Lung (tissue), 12 donors: ENCODE data around the gene ZFAND3. TPM values are rescaled to one million over a fixed set of nuclear protein-coding genes. Genes with fewer than 3 reads are reported as not detected.

Experiments
- ATAC-seq: fragments of 200-7000 bp; cut with Tn5 transposase; one replicate; pipeline ENCODE4 v1.9.1; 2020; ENCODE audit warnings: moderate number of reproducible peaks; ENCODE audit not compliant: insufficient read depth, low FRiP score
- DNase-seq, 3 donors: peaks; one replicate each; pipeline ENCODE4 v3.0.0-alpha.2; 2013 to 2017
- H3K27ac ChIP-seq, 2 donors: one replicate each; pipeline ENCODE4 v1.5.1; 2013; ENCODE audit warnings: mild to moderate bottlenecking in 2 of 2, moderate library complexity in 2 of 2, control low read depth in 1 of 2, inconsistent platforms in 1 of 2, low read depth in 1 of 2, low read length in 1 of 2
- H3K27me3 ChIP-seq, 3 donors: one replicate each; pipeline ENCODE4 v1.5.1; 2013; ENCODE audit warnings: low read length in 2 of 3; ENCODE audit not compliant: control insufficient read depth in 3 of 3, insufficient read depth in 3 of 3
- H3K36me3 ChIP-seq, 4 donors: one replicate each; pipeline ENCODE4 v1.5.1; 2013; ENCODE audit warnings: low read length in 4 of 4, mild to moderate bottlenecking in 1 of 4, moderate library complexity in 1 of 4; ENCODE audit not compliant: control insufficient read depth in 4 of 4, insufficient read depth in 4 of 4
- H3K4me1 ChIP-seq, 5 donors: one replicate each; pipeline ENCODE4 v1.5.1; 2013; ENCODE audit warnings: low read length in 5 of 5, mild to moderate bottlenecking in 2 of 5, moderate library complexity in 1 of 5; ENCODE audit not compliant: control insufficient read depth in 5 of 5, insufficient read depth in 5 of 5
- H3K4me3 ChIP-seq: one replicate; pipeline ENCODE4 v1.5.1; 2013; ENCODE audit warnings: mild to moderate bottlenecking, control low read depth, moderate library complexity
- H3K9ac ChIP-seq, 2 donors: one replicate each; pipeline ENCODE4 v1.5.1; 2013; ENCODE audit warnings: low read length in 2 of 2, control low read depth in 1 of 2; ENCODE audit not compliant: insufficient read depth in 1 of 2
- H3K9me3 ChIP-seq, 4 donors: one replicate each; pipeline ENCODE4 v1.5.1; 2013; ENCODE audit warnings: low read length in 3 of 4, mild to moderate bottlenecking in 1 of 4, moderate library complexity in 1 of 4; ENCODE audit not compliant: control insufficient read depth in 4 of 4, insufficient read depth in 3 of 4
- CTCF ChIP-seq: IDR thresholded peaks from 2 replicates; pipeline ENCODE4 v1.5.1; 2012; ENCODE audit warnings: mild to moderate bottlenecking; ENCODE audit errors: control extremely low read depth, extremely low read depth
- WGBS, 2 donors: extraction: QIAGEN DNeasy Blood & Tissue Kit; methylation state at CpG; one replicate each; pipeline ENCODE4 v1.1.7; 2013; 5-methylcytosine and 5-hydroxymethylcytosine counted together
- polyA plus RNA-seq, 2 donors: library from polyadenylated mRNA; stranded (reverse); fragments of 200-250 nt; gene quantifications; one replicate each; pipeline ENCODE4 v1.2.1, GENCODE V29; 2013
- total RNA-seq, 2 donors: library from RNA; depleted of rRNA in 1 of 2; stranded (reverse); fragments of >200 nt in 1 of 2; gene quantifications; one replicate each; pipeline ENCODE4 v1.2.1, GENCODE V29; 2014 to 2021
- donor health status: control.
- donor health status: control.
- donor health status: Bipolar disorder and iron deficiency.
- donor health status: healthy.
- donor health status: DM: yes; HTN: yes; CAD: no.

ZFAND3 gene
- total and polyA plus RNA-seq, 4 donors = 27.6 to 63.6 (median 51.3) TPM

- no peak for ATAC-seq
Measured at GRCh38 chr6:38088010-38088409, 268.5 kb downstream of the ZFAND3 start.

GRCh38 chr6:38088829-38089228 is 269.3 kb downstream of the ZFAND3 start:
- H3K36me3 ChIP-seq = no peaks in the 10 kb centered on the region
- 83 to 90% methylated on average over 3 of the region's 3 CpGs for WGBS, 2 donors
- no peak for DNase-seq
- peaks cover 0 to 19% (median 0%) of the 10 kb centered on the region in 5 donors for H3K4me1 ChIP-seq
- no peak overlapping the region for H3K4me3 ChIP-seq
- no peak overlapping the region for H3K9ac ChIP-seq
- TF ChIP-seq CTCF = no peak
- no peak for ATAC-seq
- H3K27me3 ChIP-seq = no peaks in the 10 kb centered on the region
- H3K9me3 ChIP-seq = no peaks in the 10 kb centered on the region
- no peak overlapping the region for H3K27ac ChIP-seq

More at GRCh38 chr6:38088010-38088409, 268.5 kb downstream of the ZFAND3 start:
- peaks cover 0 to 19% (median 0%) of the 10 kb centered on the region in 5 donors for H3K4me1 ChIP-seq
- no peak overlapping the region for H3K27ac ChIP-seq
- H3K36me3 ChIP-seq = peaks cover 0 to 5% (median 2%) of the 10 kb centered on the region in 4 donors
- no peak overlapping the region for H3K4me3 ChIP-seq
- no peak overlapping the region for H3K9ac ChIP-seq
- WGBS, 2 donors = 87 to 89% methylated on average over 2 of the region's 2 CpGs
- no peaks in the 10 kb centered on the region for H3K27me3 ChIP-seq
- TF ChIP-seq CTCF = no peak
- no peaks in the 10 kb centered on the region for H3K9me3 ChIP-seq
- DNase-seq = no peak

GRCh38 chr6:38091613-38092012 is 272.1 kb downstream of the ZFAND3 start:
- ATAC-seq (no peak), DNase-seq (peak in 1 of 3 donors; percentile 48)
- Histone ChIP-seq H3K4me1 (peaks cover 0 to 19% (median 0%) of the 10 kb centered on the region in 5 donors), H3K27ac (no peak overlapping the region), H3K9me3 (no peaks in the 10 kb centered on the region), H3K36me3 (no peaks in the 10 kb centered on the region), H3K9ac (no peak overlapping the region), H3K4me3 (no peak overlapping the region), H3K27me3 (no peaks in the 10 kb centered on the region)
- 85 to 87% methylated on average over 6 of the region's 6 CpGs for WGBS, 2 donors
- TF ChIP-seq CTCF = no peak

- TF ChIP-seq CTCF = no peak
- Histone ChIP-seq H3K27me3 (no peaks in the 10 kb centered on the region), H3K36me3 (no peaks in the 10 kb centered on the region), H3K27ac (no peak overlapping the region), H3K4me1 (peaks cover 0 to 19% (median 0%) of the 10 kb centered on the region in 5 donors), H3K4me3 (no peak overlapping the region), H3K9me3 (no peaks in the 10 kb centered on the region), H3K9ac (no peak overlapping the region)
- WGBS, 2 donors = 77 to 92% methylated on average over 4 of the region's 4 CpGs
- no peak for ATAC-seq
- no peak for DNase-seq
Measured at GRCh38 chr6:38092465-38092864, 272.9 kb downstream of the ZFAND3 start.
